ENCODE measurements around the gene TMEM94.
"Not testable (repeated sequence)": the region's sequence is repeated elsewhere in the genome, so short reads cannot be mapped to it uniquely, and the experiment has no call there.

Gene TMEM94

DNA sequence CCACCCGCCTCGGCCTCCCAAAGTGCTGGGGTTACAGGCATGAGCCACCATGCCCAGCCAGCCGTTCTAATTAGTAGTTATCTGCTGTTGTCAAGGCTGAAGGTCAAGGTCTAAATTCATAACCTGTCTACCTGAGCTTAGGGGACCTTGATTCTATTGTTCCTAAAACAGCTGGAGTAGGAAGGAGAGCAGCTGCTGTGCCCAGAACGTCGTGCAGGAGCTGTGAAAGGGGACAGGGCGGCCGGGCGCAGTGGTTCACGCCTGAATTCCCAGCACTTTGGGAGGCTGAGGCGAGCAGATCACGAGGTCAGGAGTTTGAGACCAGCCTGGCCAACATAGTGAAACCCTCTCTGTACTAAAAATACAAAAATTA, 21.0 kb downstream of the TMEM94 start:
- not testable (repeated sequence) for DNase-seq

DNA sequence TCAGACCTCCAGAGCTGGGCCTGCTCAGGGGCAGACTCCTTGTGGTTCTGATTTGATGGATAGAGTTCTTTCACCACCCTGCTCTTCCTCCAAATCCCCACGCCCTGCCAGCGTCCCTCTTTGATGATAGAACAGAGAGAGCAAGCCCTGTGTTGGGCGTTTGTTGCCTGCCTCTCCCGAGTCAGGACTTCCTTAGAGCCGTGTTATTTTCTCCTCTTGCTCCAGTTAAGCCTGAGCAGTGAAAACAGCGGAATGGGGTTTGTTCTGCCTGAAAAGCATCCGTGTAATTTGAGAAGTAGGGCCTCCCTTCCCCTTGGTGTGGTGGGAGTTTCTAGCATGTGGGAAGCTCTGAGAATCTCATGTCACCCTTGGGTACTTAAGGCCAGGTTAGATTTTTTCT, 22.1 kb downstream of the TMEM94 start:
- no peak for DNase-seq

DNA sequence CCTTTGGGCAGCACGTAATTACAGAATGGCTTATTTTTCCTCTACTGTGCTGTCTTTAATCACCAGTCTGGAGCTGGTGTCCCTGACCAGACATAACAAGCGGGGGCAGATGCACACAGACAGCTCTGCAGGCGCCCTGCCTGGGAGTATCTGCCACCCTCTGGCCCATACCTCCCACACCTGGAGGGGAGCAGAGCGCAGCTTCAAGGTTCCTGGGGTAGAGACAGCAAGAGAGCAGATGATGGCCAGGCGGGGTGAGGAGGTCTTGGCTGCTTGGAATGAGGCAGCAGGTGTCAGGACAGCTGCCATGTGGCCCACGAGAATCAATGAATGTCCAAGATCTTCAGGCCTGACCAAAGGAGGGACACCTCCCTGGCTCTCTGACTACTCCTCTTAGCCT, 23.8 kb downstream of the TMEM94 start:
- DNase-seq = no peak

DNA sequence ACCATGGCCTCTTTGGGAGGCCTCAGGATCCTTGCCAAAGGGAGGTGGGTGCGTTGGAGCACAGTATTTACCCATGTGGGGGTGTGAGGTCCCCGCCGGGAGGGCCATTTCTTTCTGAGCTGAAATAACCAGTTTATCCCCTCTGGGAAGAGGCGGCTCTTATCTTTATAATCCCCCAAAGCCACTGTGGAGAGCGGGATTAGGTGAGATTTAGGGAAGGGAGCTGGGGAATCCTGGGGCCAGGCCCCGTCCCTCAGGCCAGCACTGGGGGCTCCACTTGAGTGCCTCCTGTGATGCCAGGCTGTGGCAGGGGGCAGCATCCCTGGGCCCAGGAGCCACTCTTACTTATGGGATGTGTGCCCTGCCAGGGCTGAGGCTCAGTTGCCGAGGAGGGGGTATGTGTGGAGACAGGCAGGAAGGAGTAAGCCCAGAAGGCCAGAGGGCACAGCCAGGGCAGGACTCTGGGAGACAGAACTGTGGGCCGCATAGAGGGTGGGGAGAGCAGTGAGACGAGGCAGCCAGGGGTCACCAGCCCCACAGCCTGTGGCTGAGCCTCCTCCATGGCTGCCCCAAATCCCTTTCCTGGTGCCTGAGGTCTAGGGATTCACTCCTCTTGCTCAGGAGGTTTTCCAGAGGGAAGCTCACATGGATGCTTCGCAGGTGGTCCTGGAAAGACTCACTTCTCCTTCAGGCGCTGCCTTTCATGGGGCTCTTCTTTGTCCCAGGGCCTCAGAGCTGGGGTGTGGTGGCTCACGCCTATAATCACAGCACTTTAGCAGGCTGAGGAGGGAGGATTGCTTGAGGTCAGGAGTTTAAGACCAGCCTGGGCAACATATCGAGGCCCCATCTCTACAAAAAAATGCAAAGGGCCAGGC, 25.0 kb downstream of the TMEM94 start:
- no peak for DNase-seq

DNA sequence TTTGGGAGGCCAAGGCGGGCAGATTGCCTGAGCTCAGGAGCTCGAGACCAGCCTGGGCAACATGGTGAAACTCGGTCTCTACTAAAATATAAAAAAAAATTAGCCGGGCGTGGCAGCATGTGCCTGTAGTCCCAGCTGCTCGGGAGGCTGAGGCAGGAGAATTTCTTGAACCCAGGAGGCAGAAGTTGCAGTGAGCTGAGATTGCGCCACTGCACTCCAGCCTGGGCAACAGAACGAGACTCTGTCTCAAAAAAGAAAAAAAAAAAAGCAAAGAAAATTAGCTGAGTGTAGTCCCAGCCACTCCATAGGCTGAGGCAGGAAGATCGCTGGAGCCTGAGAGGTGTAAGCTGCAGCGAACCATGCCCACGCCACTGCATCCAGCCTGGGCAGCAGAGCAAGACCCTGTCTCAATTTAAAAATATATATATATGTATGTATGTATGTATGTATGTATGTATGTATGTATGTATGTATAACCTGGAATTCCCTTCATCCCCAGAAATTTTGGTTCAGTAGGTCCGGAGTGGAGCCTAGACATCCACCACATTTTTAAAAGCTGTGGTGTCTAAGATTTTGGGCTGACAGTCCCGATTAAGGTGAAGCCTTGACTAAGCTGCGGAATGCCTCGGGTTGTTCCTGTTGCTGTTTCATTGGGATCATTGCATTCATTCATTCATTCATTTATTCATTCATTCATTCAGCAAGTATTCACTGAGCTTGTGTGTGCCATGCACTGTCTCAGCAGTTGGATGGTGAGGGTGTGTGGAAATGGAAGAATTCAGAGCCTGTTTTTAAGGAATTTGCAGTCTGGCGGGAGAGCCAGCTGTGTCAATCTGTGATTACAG, 25.9 kb downstream of the TMEM94 start:
- DNase-seq = no peak

DNA sequence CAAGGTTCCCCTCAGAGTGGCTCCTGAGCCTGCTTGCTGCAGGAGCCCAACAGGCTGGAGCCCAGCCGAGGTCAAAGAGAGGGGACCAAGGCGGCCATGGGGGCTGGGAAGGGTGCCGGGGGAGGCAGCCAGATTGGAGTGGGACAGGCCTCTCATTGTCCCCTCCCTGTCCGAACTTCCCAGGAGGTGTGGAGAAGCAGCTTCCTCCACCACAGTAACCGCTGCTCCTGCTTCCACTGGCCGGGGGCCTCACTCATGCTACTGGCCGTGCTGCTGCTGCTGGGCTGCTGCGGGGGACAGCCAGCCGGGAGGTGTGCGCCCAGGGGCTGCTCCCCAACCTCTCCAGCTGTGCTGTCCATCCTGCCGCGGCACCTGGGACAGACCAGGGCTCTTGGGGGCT, 29.3 kb downstream of the TMEM94 start:
- DNase-seq = no peak

DNA sequence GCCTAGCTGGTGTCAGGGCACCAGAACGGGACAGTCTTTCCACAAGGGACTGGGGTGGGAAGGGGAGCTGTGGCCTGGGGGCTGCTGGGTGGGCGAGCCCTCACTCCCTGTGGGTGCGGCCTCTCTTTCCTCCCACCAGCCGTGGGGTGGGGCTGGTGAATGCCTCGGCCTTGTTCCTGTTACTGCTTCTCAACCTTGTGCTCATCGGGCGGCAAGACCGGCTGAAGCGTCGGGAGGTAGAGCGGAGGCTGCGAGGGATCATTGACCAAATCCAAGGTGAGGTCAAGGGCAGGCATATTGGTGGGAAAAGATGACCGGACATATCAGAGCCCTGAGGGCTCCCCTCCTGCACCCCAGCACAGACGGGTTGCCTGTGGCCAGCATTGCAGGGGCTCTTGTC, 29.7 kb downstream of the TMEM94 start:
- no peak for DNase-seq

DNA sequence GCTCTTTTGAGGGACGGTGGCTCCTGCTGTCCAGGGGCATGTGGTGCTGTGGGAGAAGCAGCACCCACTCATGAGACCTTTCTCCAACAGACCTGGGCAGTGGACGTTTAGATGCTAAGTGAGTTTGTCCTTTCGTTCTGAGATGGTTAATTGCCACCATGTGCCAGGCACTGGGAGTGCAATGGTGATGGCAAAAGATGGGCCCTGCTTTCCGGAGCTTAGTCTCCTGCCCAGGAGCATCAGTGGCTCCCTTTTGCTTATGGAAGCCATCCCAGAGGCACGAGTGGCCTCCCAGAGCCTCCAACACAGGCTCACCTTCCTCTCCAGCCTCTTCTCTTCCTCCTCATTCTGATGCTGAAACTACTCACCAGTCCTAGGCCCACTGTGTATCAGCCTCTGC, 30.5 kb downstream of the TMEM94 start:
- DNase-seq = no peak

DNA sequence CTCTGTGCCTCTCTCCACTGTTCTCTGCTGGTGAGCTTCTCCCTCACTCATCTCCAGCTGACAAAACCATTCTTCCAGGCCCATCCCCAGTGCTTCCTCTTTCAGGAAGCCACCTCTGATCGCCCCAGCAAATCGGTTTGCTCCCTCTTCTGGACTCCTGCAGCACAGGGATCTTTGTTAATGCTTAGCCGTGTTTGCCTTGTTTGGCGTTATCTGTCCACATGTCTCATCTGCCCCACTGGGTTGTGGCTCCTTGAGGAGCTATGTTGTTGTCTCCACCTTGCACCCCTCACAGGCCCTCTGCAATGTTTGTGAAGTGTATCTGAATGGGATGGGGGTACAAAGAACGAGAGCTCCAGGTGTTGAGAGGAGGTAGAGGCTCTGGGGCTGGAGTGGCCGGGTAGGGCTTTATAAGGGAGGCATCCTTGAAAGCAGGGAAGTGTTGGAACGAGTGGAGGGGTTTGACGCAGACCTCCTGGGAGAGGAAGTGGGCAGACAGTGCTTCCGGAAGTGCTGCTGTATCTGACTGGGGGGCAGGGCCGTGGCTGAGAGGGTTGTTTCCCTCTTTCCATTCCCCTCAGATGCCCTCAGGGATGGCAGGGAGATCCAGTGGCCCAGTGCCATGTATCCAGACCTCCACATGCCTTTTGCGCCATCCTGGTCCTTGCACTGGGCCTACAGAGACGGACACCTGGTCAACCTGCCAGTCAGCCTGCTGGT, 31.1 kb downstream of the TMEM94 start:
- DNase-seq = peak; percentile 18

DNA sequence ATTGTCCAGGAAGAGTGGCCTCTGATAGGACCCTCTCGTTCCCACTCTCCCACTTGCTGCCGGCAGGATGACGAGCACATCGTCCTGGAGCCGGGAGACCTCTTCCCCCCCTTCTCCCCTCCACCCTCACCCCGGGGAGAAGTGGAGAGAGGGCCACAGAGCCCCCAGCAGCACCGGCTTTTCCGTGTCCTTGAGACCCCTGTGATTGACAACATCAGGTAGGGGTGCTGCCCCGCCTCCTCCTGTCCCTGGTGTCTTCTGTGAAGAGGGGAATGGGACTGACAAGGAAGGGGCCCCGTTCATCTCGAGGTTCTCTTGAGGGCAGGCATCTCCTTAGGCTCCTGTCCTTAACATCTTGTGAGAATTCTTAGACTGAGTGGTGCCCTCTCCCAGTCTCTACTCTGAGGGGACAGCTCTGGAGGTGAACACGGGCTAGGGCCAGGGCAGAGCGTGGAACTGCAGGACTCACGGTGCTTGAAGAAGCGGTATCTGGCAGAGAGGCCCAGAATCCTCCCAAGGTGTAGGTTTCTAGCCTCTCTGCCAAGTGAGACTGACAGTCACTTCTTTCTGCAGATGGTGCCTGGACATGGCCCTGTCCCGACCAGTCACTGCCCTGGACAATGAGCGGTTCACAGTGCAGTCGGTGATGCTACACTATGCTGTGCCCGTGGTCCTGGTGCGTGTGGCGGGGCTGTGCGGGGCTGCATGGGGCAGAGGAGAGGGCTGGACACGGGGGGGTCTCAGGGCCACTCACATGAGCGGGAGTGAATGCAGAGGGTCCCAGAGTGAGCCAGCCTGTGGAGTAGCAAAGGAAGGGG, 32.5 kb downstream of the TMEM94 start:
- DNase-seq = no peak

DNA sequence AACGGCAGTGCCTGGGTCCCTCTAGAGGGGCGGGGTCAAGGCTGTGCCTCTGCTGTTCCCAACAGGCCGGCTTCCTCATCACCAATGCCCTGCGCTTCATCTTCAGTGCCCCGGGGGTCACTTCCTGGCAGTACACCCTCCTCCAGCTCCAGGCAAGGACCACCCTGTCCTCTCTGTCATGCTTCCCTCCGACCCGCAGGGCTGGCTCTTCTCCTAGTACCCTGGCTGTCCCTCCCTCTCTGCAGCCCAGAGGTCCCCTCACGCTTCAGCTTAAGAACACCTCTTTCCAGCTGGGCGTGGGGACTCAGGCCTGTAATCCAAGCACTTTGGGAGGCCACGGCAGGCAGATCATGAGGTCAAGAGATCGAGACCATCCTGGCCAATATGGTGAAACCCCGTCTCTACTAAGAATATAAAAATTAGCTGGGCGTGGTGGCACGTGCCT, 33.1 kb downstream of the TMEM94 start:
- no peak for DNase-seq

DNA sequence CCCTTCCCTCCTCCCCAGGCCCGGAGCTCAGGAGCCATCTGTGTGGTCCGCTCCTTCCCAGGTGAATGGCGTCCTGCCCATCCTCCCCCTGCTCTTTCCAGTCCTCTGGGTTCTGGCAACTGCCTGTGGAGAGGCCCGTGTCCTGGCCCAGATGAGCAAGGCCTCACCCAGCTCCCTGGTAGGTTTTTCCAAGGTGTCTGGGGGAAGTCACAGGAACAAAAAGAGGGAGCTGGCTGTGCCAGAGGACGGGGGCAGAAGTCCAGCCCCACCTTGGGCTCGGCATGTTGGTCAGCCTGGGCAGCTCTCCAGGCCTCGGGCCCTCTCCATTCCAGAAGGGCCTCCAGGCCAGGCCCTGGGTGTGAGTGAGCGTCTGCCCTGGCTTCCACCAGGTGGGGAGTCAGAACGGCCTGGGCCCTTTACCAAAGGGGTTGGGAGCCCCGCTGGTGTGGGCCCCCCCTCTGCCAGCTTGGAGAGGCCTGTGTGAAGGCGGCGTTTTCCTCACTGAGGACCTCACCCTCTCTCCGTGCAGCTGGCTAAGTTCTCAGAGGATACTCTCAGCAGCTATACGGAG, 33.8 kb downstream of the TMEM94 start:
- no peak for DNase-seq

DNA sequence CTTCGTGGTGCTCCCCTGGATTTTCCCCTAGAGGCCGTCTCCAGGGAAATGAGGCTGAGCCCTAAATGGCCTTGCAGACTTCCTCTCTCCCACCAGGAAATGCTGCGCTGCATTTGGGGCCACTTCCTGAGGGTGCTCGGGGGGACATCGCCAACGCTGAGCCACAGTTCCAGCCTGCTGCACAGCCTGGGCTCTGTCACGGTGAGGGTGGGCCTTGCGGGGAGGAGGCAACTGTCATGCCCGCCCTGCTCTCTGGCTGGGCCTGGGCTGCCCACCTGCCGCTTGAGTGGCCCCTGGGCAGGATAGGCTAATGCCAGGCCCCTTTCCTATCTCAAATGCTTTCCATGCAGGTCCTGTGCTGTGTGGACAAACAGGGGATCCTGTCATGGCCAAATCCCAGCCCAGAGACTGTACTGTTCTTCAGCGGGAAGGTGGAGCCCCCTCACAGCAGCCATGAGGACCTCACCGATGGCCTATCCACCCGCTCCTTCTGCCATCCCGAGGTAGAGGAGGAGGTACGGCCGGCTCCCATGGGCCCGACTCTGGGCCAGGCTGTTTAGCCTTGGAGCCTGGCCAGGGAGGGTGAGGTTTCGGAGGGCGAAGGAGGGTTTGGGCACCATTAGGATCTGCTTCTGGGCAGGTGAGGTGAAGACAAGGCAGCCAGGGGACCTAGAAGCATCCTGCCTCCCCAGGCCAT, 34.7 kb downstream of the TMEM94 start:
- no peak for DNase-seq

DNA sequence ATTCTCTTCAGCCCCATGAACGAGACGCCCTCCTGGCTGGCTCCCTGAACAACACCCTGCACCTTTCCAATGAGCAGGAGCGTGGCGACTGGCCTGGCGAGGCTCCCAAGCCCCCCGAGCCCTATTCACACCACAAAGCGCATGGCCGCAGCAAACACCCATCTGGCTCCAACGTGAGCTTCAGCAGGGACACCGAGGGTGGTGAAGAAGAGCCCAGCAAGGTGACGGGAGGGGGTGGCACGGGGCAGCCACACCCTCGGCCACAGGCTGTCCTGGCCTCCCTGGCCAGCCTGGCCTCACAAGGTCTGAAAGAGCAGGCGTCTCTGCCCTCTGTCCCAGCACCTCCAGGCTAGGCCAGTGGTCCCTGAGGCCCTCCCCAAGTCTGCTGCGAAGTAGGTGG, 35.2 kb downstream of the TMEM94 start:
- DNase-seq = no peak

DNA sequence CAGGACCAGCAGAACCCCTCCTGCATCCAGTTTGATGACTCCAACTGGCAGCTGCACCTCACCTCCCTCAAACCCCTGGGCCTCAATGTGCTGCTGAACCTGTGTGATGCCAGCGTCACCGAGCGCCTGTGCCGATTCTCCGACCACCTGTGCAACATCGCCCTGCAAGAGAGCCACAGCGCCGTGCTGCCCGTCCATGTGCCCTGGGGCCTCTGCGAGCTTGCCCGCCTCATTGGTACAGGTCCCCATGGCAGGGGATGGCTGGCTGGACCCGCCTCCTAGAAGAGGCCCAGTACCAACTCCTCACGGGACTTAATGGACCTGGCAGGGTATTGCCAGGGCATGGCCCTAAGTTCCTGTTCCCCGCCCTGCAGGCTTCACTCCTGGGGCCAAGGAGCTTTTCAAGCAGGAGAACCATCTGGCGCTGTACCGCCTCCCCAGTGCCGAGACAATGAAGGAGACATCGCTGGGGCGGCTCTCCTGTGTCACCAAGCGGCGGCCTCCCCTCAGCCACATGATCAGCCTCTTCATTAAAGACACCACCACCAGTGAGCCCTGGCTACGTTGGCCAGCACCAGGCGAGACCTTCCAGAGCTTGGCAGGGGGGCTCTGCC, 36.2 kb downstream of the TMEM94 start:
- no peak for DNase-seq

DNA sequence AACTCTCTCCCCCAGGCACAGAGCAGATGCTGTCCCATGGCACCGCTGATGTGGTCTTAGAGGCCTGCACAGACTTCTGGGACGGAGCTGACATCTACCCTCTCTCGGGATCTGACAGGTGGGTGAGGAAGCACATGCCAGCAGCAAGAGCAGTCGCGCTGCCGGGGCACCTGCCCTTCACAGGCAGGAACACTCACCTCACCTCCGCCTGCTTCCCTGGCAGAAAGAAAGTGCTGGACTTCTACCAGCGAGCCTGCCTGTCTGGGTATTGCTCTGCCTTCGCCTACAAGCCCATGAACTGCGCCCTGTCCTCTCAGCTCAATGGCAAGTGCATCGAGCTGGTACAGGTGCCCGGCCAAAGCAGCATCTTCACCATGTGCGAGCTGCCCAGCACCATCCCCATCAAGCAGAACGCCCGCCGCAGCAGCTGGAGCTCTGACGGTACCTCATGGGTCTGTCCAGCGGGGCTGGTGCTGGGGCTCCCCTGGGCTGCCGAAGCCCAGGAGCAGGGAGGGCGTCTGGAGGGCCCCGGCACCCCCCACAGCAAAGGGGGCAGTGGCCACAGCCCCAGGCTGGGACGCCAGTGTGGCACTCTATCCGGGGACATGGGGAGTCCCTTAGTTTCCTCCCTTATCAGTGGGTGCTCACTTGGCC, 37.2 kb downstream of the TMEM94 start:
- DNase-seq = no peak

DNA sequence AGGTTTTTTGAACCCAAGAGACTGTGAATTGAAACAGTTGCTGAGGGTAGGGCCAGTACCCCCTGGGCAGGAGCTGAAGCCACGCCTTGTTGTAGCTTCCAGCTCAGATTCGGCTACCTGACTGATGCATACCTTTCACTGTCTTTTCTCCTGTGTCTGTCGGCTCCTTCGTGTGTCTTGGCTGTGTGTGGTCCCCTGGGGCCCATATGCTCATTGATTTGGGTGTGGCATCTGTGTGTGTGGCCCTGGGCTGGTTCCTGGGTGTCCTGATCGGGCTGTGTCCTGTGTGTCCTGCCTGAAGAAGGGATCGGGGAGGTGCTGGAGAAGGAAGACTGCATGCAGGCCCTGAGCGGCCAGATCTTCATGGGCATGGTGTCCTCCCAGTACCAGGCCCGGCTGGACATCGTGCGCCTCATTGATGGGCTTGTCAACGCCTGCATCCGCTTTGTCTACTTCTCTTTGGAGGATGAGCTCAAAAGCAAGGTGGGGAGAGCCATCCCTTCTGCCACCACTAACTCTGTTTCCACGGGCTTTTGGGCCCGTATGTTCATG, 38.0 kb downstream of the TMEM94 start:
- DNase-seq = no peak

DNA sequence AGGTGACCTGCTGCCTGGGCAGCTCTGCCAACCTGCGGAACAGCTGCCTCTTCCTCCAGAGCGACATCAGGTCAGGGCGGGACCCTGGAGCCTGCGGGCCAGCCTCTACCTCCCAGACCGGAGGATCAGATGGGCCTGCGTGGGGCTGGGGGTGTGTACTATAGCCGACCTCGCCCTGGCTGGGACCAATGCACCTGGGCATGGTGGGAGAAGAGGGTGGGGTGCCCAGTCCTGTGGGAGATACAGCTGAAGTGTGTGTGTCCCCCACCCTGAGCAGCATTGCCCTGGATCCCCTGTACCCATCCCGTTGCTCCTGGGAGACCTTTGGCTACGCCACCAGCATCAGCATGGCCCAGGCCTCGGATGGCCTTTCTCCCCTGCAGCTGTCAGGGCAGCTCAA, 39.6 kb downstream of the TMEM94 start:
- DNase-seq = no peak

DNA sequence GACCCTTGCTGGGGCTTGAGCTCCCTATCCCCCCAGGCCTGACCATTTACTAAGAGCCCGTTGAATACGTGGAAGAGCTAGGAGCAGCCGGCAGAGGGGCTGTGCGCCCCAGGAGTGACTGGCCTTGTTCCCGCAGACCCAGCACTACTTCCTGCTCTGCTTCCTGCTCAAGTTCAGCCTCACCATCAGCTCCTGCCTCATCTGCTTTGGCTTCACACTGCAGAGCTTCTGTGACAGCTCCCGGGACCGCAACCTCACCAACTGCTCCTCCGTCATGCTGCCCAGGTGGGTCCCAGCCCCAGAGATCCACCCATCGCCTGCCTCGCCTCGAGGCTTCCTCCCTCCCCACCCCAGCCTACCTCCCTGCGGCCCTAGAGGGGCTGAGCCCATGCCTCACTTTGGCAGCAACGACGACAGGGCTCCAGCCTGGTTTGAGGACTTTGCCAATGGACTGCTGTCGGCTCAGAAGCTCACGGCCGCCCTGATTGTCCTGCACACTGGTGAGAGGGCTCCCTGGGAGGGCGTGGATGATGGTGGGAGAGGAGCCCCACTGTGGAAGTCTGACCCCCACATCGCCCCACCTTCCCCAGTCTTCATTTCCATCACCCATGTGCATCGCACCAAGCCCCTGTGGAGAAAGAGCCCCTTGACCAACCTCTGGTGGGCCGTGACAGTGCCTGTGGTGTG, 41.7 kb downstream of the TMEM94 start:
- no peak for DNase-seq

Measured in fibroblast of skin of back (primary cell).